ENCODE data around the gene GFY.

Gene GFY

GRCh38 chr19:49463960-49464740 lies 39.0 kb downstream of the GFY start:
- no peak for TF ChIP-seq CTCF (conservative IDR thresholded peaks at IDR 0.05; ENCODE audit: low read length)
- H3K4me3 ChIP-seq (ENCODE audit: low read length): no peak overlapping the region
- no peak for DNase-seq (ENCODE audit: low read depth)

GRCh38 chr19:49465371-49465770 lies 40.2 kb downstream of the GFY start:
- no peak overlapping the region for H3K4me3 ChIP-seq (ENCODE audit: low read length)
- no peak for DNase-seq (ENCODE audit: low read depth)
- no peak for TF ChIP-seq CTCF (conservative IDR thresholded peaks at IDR 0.05; ENCODE audit: low read length)

GRCh38 chr19:49468199-49468598 lies 43.0 kb downstream of the GFY start:
- no peak for DNase-seq (ENCODE audit: low read depth)
- TF ChIP-seq CTCF (conservative IDR thresholded peaks at IDR 0.05; ENCODE audit: low read length): no peak
- H3K4me3 ChIP-seq (ENCODE audit: low read length): no peak overlapping the region

- no peak overlapping the region for H3K4me3 ChIP-seq (ENCODE audit: low read length)
- peak; percentile 75 for DNase-seq (ENCODE audit: low read depth)
- TF ChIP-seq CTCF (conservative IDR thresholded peaks at IDR 0.05; ENCODE audit: low read length): no peak
These were observed 43.7 kb downstream of the GFY start for GRCh38 chr19:49468746-49469447.

- peak; percentile 21 for TF ChIP-seq CTCF (conservative IDR thresholded peaks at IDR 0.05; ENCODE audit: low read length)
- H3K4me3 ChIP-seq (ENCODE audit: low read length): no peak overlapping the region
- DNase-seq (ENCODE audit: low read depth): no peak
These were observed 44.8 kb downstream of the GFY start for GRCh38 chr19:49469828-49470614.

GRCh38 chr19:49470615-49470978 lies 45.4 kb downstream of the GFY start:
- no peak overlapping the region for H3K4me3 ChIP-seq (ENCODE audit: low read length)
- no peak for DNase-seq (ENCODE audit: low read depth)

More at GRCh38 chr19:49470615-49470978, 45.4 kb downstream of the GFY start:
- no peak for TF ChIP-seq CTCF (conservative IDR thresholded peaks at IDR 0.05; ENCODE audit: low read length)
